Endodermal cell (in vitro differentiated cells): Measurements from ENCODE around the gene SLC12A2. TPM values are rescaled to one million over a fixed set of nuclear protein-coding genes. Genes with fewer than 3 reads are reported as not detected.

ENCODE experiments used
- DNase-seq: peaks from one replicate; pipeline ENCODE4 v3.0.0-alpha.2; 2017
- H3K27ac ChIP-seq: 2 replicates; pipeline ENCODE4 v1.5.1; 2013; ENCODE audit warnings: mild to moderate bottlenecking, low read depth, low read length, moderate library complexity
- H3K27me3 ChIP-seq: 2 replicates; pipeline ENCODE4 v1.6.1; 2013; ENCODE audit warnings: mild to moderate bottlenecking, low read length, moderate library complexity; ENCODE audit not compliant: insufficient read depth, control insufficient read depth, poor library complexity, severe bottlenecking
- H3K36me3 ChIP-seq: 2 replicates; pipeline ENCODE4 v1.7.0; 2013; ENCODE audit warnings: mild to moderate bottlenecking, low read length, moderate library complexity; ENCODE audit not compliant: control insufficient read depth, insufficient read depth
- H3K4me1 ChIP-seq: one replicate; pipeline ENCODE4 v1.7.0; 2013; ENCODE audit warnings: low read length; ENCODE audit not compliant: control insufficient read depth, insufficient read depth
- H3K4me3 ChIP-seq: 2 replicates; pipeline ENCODE4 v1.5.1; 2013; ENCODE audit warnings: mild to moderate bottlenecking, low read length, moderate library complexity
- H3K9ac ChIP-seq: 2 replicates; pipeline ENCODE4 v1.6.1; 2013; ENCODE audit warnings: mild to moderate bottlenecking, low read length, moderate library complexity; ENCODE audit not compliant: poor library complexity, severe bottlenecking; ENCODE audit errors: extremely low read depth
- H3K9me3 ChIP-seq: 2 replicates; pipeline ENCODE4 v1.6.1; 2013; ENCODE audit warnings: mild to moderate bottlenecking, low read length, moderate library complexity; ENCODE audit not compliant: control insufficient read depth
- H3K27ac Mint-ChIP-seq: 2 replicates; pipeline ENCODE4 v1.8.0; 2020; ENCODE audit warnings: mixed read lengths
- H3K27me3 Mint-ChIP-seq: 2 replicates; pipeline ENCODE4 v1.8.0; 2021; ENCODE audit warnings: mild to moderate bottlenecking, mixed read lengths; ENCODE audit not compliant: insufficient read depth
- H3K36me3 Mint-ChIP-seq: 2 replicates; pipeline ENCODE4 v1.8.0; 2020; ENCODE audit warnings: low read depth, mixed read lengths
- H3K4me1 Mint-ChIP-seq: 2 replicates; pipeline ENCODE4 v1.8.0; 2020; ENCODE audit warnings: mixed read lengths
- H3K4me3 Mint-ChIP-seq: 2 replicates; pipeline ENCODE4 v1.8.0; 2020; ENCODE audit warnings: mild to moderate bottlenecking, moderate library complexity, mixed read lengths
- H3K9me3 Mint-ChIP-seq: 2 replicates; pipeline ENCODE4 v1.8.0; 2020; ENCODE audit warnings: mild to moderate bottlenecking, mixed read lengths
- CTCF ChIP-seq: fragments of 200-600 bp; sonication (generic); conservative IDR thresholded peaks from 2 replicates; pipeline ENCODE4 v1.5.0; 2021; ENCODE audit warnings: antibody characterized with exemption, mild to moderate bottlenecking
- WGBS, 2 experiments: methylation state at CpG; one replicate each; pipeline versions ENCODE4 v1.1.5 to v1.1.7; 2013; ENCODE audit warnings: missing lambda C conversion rate in 2 of 2, mixed read lengths in 1 of 2; ENCODE audit not compliant: insufficient coverage in 1 of 2, insufficient read length in 1 of 2; 5-methylcytosine and 5-hydroxymethylcytosine counted together
- total RNA-seq, 2 donors: library from RNA; stranded (reverse); fragmentation: NEBNext Ultra II Directional in 1 of 2; extraction: Animal tissue kit (Norgen Biotek cat#: 25700) in 1 of 2; gene quantifications; 2 replicates in 1 of 2; 3 replicates in 1 of 2; pipeline ENCODE4 v1.2.1, GENCODE V29; 2021

SLC12A2 gene
- total RNA-seq, 2 donors from 2014 or later = 16.7 to 25.1 TPM

- H3K4me3 ChIP-seq = no peak overlapping the region
- H3K4me1 ChIP-seq = no peaks in the 10 kb centered on the region
- peaks cover 11% of the 10 kb centered on the region for H3K4me1 Mint-ChIP-seq
- peaks cover 3% of the 10 kb centered on the region for H3K36me3 ChIP-seq
- H3K27me3 ChIP-seq = peaks cover 12% of the 10 kb centered on the region
- no peak overlapping the region for H3K27ac ChIP-seq
- peaks cover 7% of the 10 kb centered on the region for H3K27me3 Mint-ChIP-seq
- peaks cover 4% of the 10 kb centered on the region for H3K36me3 Mint-ChIP-seq
- no peak overlapping the region for H3K4me3 Mint-ChIP-seq
- 100% methylated on average over 2 of the region's 2 CpGs for WGBS, 2 experiments
- no peak overlapping the region for H3K27ac Mint-ChIP-seq
- no peak for DNase-seq
- no peak for TF ChIP-seq CTCF
- H3K9ac ChIP-seq = no peak overlapping the region
- H3K9me3 ChIP-seq = no peaks in the 10 kb centered on the region
- H3K9me3 Mint-ChIP-seq = no peaks in the 10 kb centered on the region
Measured at GRCh38 chr5:128143911-128144310, 60.3 kb downstream of the SLC12A2 start.

GRCh38 chr5:128144491-128144890 lies 60.9 kb downstream of the SLC12A2 start:
- Histone ChIP-seq H3K27me3 (peaks cover 18% of the 10 kb centered on the region), H3K27ac (no peak overlapping the region), H3K36me3 (no peaks in the 10 kb centered on the region), H3K4me3 (no peak overlapping the region), H3K4me1 (no peaks in the 10 kb centered on the region), H3K9me3 (no peaks in the 10 kb centered on the region), H3K9ac (no peak overlapping the region)
- Mint-ChIP-seq H3K27ac (no peak overlapping the region), H3K4me1 (peaks cover 11% of the 10 kb centered on the region), H3K36me3 (peaks cover 3% of the 10 kb centered on the region), H3K4me3 (no peak overlapping the region), H3K9me3 (no peaks in the 10 kb centered on the region), H3K27me3 (peaks cover 7% of the 10 kb centered on the region)
- WGBS, 2 experiments = 97 to 100% methylated on average over 1 of the region's 1 CpG
- no peak for TF ChIP-seq CTCF
- no peak for DNase-seq

- Mint-ChIP-seq H3K27me3 (peaks cover 11% of the 10 kb centered on the region), H3K9me3 (no peaks in the 10 kb centered on the region), H3K4me1 (peaks cover 17% of the 10 kb centered on the region), H3K4me3 (no peak overlapping the region), H3K27ac (no peak overlapping the region), H3K36me3 (peaks cover 3% of the 10 kb centered on the region)
- DNase-seq = no peak
- no peak for TF ChIP-seq CTCF
- Histone ChIP-seq H3K27ac (no peak overlapping the region), H3K9me3 (no peaks in the 10 kb centered on the region), H3K4me3 (no peak overlapping the region), H3K4me1 (no peaks in the 10 kb centered on the region), H3K27me3 (peaks cover 32% of the 10 kb centered on the region), H3K36me3 (peaks cover under 1% of the 10 kb centered on the region), H3K9ac (no peak overlapping the region)
- 94 to 100% methylated on average over 2 of the region's 2 CpGs for WGBS, 2 experiments
Measured at GRCh38 chr5:128146671-128147070, 63.1 kb downstream of the SLC12A2 start.
